Stimulated activated CD8-positive, alpha-beta memory T cell treated with anti-CD3 and anti-CD28 coated beads, Interleukin-7, amount 100 ng/mL, for 4 hours (primary cell): ENCODE measurements around the gene RAB11A.

Source experiments
- DNase-seq, 2 donors: peaks; one replicate each; pipeline ENCODE4 v3.0.0-alpha.2; 2020; ENCODE audit warnings: low read depth in 2 of 2

Gene RAB11A

GRCh38 chr15:65869126-65869953, at the start of gene RAB11A:
RAB11A (plus strand) TSS chr15:65869491; CDS start chr15:65869586, 95 bp downstream.
- DNase-seq: peak; percentile 89 to 94

GRCh38 chr15:65819563-65819960, 49.7 kb upstream of the RAB11A start:
- no peak for DNase-seq

- no peak for DNase-seq
These were observed 48.2 kb upstream of the RAB11A start for GRCh38 chr15:65821070-65821469.

GRCh38 chr15:65822316-65822715, 47.0 kb upstream of the RAB11A start:
- DNase-seq: no peak

GRCh38 chr15:65824031-65824743, 45.1 kb upstream of the RAB11A start:
- DNase-seq: no peak

GRCh38 chr15:65824941-65825544, 44.2 kb upstream of the RAB11A start:
- no peak for DNase-seq

- no peak for DNase-seq
These were observed 42.2 kb upstream of the RAB11A start for GRCh38 chr15:65827065-65827464.

GRCh38 chr15:65828585-65828984, 40.7 kb upstream of the RAB11A start:
- DNase-seq: peak in 1 of 2 donors; percentile 8

GRCh38 chr15:65829130-65829764, 40.0 kb upstream of the RAB11A start:
- no peak for DNase-seq

GRCh38 chr15:65832549-65833364, 36.5 kb upstream of the RAB11A start:
- DNase-seq: peak; percentile 26 to 30

GRCh38 chr15:65833501-65834205, 35.6 kb upstream of the RAB11A start:
- DNase-seq: peak in 1 of 2 donors; percentile 15

GRCh38 chr15:65834603-65835282, 34.5 kb upstream of the RAB11A start:
- no peak for DNase-seq

GRCh38 chr15:65835447-65835846, 33.8 kb upstream of the RAB11A start:
- no peak for DNase-seq

- DNase-seq: no peak
These were observed 32.6 kb upstream of the RAB11A start for GRCh38 chr15:65836665-65837064.

GRCh38 chr15:65837301-65838294, 31.7 kb upstream of the RAB11A start:
- DNase-seq: no peak

GRCh38 chr15:65839354-65839901, 29.9 kb upstream of the RAB11A start:
- DNase-seq: no peak

GRCh38 chr15:65839985-65840384, 29.3 kb upstream of the RAB11A start:
- DNase-seq: no peak

- DNase-seq: no peak
These were observed 28.0 kb upstream of the RAB11A start for GRCh38 chr15:65841121-65841930.
